GM19239 (cell line): ENCODE data around the gene STPG4.

Source experiments
- DNase-seq: peaks from one replicate; pipeline ENCODE4 v3.0.0; 2011; ENCODE audit warnings: low spot score; ENCODE audit not compliant: insufficient read length
- FAIRE-seq: peaks from 2 replicates; lab custom pipeline; 2011; peaks lifted over from hg19 to GRCh38; lab: Jason Lieb, UNC

STPG4 gene

GRCh38 chr2:47040651-47041050 lies 114.5 kb downstream of the STPG4 start:
- FAIRE-seq (no peak), DNase-seq (no peak)

- no peak for FAIRE-seq
- no peak for DNase-seq
These were observed 115.1 kb downstream of the STPG4 start for GRCh38 chr2:47039913-47040562.

- DNase-seq, result no peak
- FAIRE-seq, result no peak
These were observed 115.6 kb downstream of the STPG4 start for GRCh38 chr2:47039489-47039870.

GRCh38 chr2:47038656-47039488 lies 116.2 kb downstream of the STPG4 start:
- peak; percentile 33 for FAIRE-seq

GRCh38 chr2:47037678-47038077 lies 117.4 kb downstream of the STPG4 start:
- DNase-seq, result no peak
- no peak for FAIRE-seq

More at GRCh38 chr2:47038656-47039488, 116.2 kb downstream of the STPG4 start:
- DNase-seq, result peak; percentile 20
